Esophagus muscularis mucosa (tissue), 4 donors: ENCODE results near the gene OR10AD1.

Experiments used
- CTCF ChIP-seq, 3 experiments: fragments of 200-600 bp in 2 of 3; fragments of 450-650 bp in 1 of 3; sonication (generic) in 2 of 3; IDR thresholded peaks; one replicate each; pipeline ENCODE4 v1.5.1; 2017 to 2019; ENCODE audit warnings: antibody characterized with exemption in 3 of 3, mild to moderate bottlenecking in 2 of 3, moderate library complexity in 1 of 3
- EP300 ChIP-seq: sonication (generic); formaldehyde crosslinking; IDR thresholded peaks from one replicate; pipeline ENCODE4 v1.6.1; 2017; ENCODE audit warnings: antibody characterized with exemption
- POLR2A ChIP-seq: fragments of 450-650 bp; IDR thresholded peaks from one replicate; pipeline ENCODE4 v1.6.1; 2017; ENCODE audit warnings: antibody characterized with exemption, moderate library complexity, mild to moderate bottlenecking, low read depth
- POLR2AphosphoS5 ChIP-seq, 2 donors: sonication (generic); formaldehyde crosslinking; IDR thresholded peaks; one replicate each; pipeline ENCODE4 v1.6.1; 2017; ENCODE audit warnings: antibody characterized with exemption in 2 of 2

GRCh38 chr12:48169011-48169410 is 34.1 kb downstream of the OR10AD1 start:
- TF ChIP-seq CTCF (IDR thresholded peaks at IDR 0.05), result no peak
- no peak for TF ChIP-seq EP300
- TF ChIP-seq POLR2A, result no peak
- no peak for TF ChIP-seq POLR2AphosphoS5 (IDR thresholded peaks at IDR 0.05)
